GM23248 (cell line): ENCODE measurements around the gene IPP. TPM values are rescaled to one million over a fixed set of nuclear protein-coding genes. Genes with fewer than 3 reads are reported as not detected.
"Not testable (repeated sequence)": the region's sequence is repeated elsewhere in the genome, so short reads cannot be mapped to it uniquely, and the experiment has no call there.

Source experiments
- DNase-seq: peaks from one replicate; pipeline ENCODE4 v3.0.0-alpha.2; 2015
- H2AFZ ChIP-seq: fragments of 200-600 bp; sonication (generic); 2 replicates; pipeline ENCODE4 v1.6.1; 2016; ENCODE audit warnings: antibody characterized with exemption
- H3F3A ChIP-seq: fragments of 200-600 bp; sonication (generic); 2 replicates; pipeline ENCODE4 v1.6.1; 2016; ENCODE audit warnings: mild to moderate bottlenecking, antibody characterized with exemption, mixed run types; ENCODE audit not compliant: insufficient read depth
- H3K27ac ChIP-seq: fragments of 200-600 bp; sonication (generic); 2 replicates; pipeline ENCODE4 v1.5.1; 2016; ENCODE audit warnings: mild to moderate bottlenecking
- H3K27me3 ChIP-seq: fragments of 200-600 bp; sonication (generic); replicated peaks from 2 replicates; pipeline ENCODE4 v1.6.1; 2016; ENCODE audit warnings: mild to moderate bottlenecking; ENCODE audit not compliant: insufficient read depth
- H3K36me3 ChIP-seq: fragments of 200-600 bp; sonication (generic); 2 replicates; pipeline ENCODE4 v1.6.1; 2016; ENCODE audit warnings: low read depth, mild to moderate bottlenecking
- H3K4me1 ChIP-seq: fragments of 200-600 bp; sonication (generic); 2 replicates; pipeline ENCODE4 v1.6.1; 2016; ENCODE audit warnings: mild to moderate bottlenecking; ENCODE audit not compliant: insufficient read depth
- H3K4me2 ChIP-seq: fragments of 200-600 bp; sonication (generic); one replicate; pipeline ENCODE4 v1.6.1; 2016; ENCODE audit warnings: mild to moderate bottlenecking; ENCODE audit not compliant: unreplicated experiment
- H3K4me3 ChIP-seq: fragments of 200-600 bp; sonication (generic); 2 replicates; pipeline ENCODE4 v1.5.1; 2016; ENCODE audit warnings: mild to moderate bottlenecking
- H3K79me2 ChIP-seq: fragments of 200-600 bp; sonication (generic); 2 replicates; pipeline ENCODE4 v1.6.1; 2016; ENCODE audit warnings: mild to moderate bottlenecking; ENCODE audit not compliant: insufficient read depth
- H3K9ac ChIP-seq: fragments of 200-600 bp; sonication (generic); 2 replicates; pipeline ENCODE4 v1.6.1; 2016; ENCODE audit warnings: mild to moderate bottlenecking
- H3K9me2 ChIP-seq: fragments of 200-600 bp; sonication (generic); 2 replicates; pipeline ENCODE4 v1.6.1; 2016; ENCODE audit warnings: mixed run types, mild to moderate bottlenecking, moderate library complexity; ENCODE audit not compliant: insufficient read depth
- H3K9me3 ChIP-seq: fragments of 200-600 bp; sonication (generic); one replicate; pipeline ENCODE4 v1.6.1; 2017; ENCODE audit warnings: low read depth
- H4K20me1 ChIP-seq: fragments of 200-600 bp; sonication (generic); 2 replicates; pipeline ENCODE4 v1.6.0; 2016; ENCODE audit not compliant: insufficient read depth
- EZH2 ChIP-seq: fragments of 200-600 bp; sonication (generic); IDR thresholded peaks from 2 replicates; pipeline ENCODE4 v1.6.1; 2018; ENCODE audit warnings: antibody characterized with exemption, mild to moderate bottlenecking; ENCODE audit not compliant: insufficient read depth, poor library complexity, severe bottlenecking
- EZH2phosphoT487 ChIP-seq: fragments of 200-600 bp; sonication (generic); IDR thresholded peaks from 2 replicates; pipeline ENCODE4 v1.6.1; 2018; ENCODE audit warnings: antibody characterized with exemption, moderate library complexity, mild to moderate bottlenecking, low read depth; ENCODE audit not compliant: insufficient read depth
- WGBS, 2 experiments: methylation state at CpG; one replicate each; pipeline ENCODE4 v1.1.6; 2015 to 2017; ENCODE audit warnings: low lambda C conversion rate in 2 of 2, low coverage in 1 of 2; ENCODE audit errors: missing lambda C conversion rate in 2 of 2; 5-methylcytosine and 5-hydroxymethylcytosine counted together
- in situ Hi-C: fragments of 300-500 bp; cut with MboI; formaldehyde crosslinking; loops from 2 replicates; pipeline ENCODE4 v1.15.0; 2020
- polyA plus RNA-seq: library from polyadenylated mRNA; unstranded; fragments of >200 nt; fragmentation: Nextera tagmentation; extraction: Ambion mirVana; gene quantifications from 2 replicates; pipeline ENCODE4 v1.2.1, GENCODE V29; 2016
- total RNA-seq: library from RNA; depleted of rRNA; stranded (reverse); fragments of >200 nt; shearing (Covaris generic); gene quantifications from 2 replicates; pipeline ENCODE4 v1.2.3, GENCODE V29; 2014

IPP gene
- total and polyA plus RNA-seq, 2 experiments from 2014 or later, result 17.0 to 19.3 TPM

GRCh38 chr1:45678489-45678888, 72.0 kb downstream of the IPP start:
- Histone ChIP-seq H3K27me3 (no peaks in the 10 kb centered on the region), H4K20me1 (peaks cover 16% of the 10 kb centered on the region; the same call in 1 of the 2 replicates), H2AFZ (no peak overlapping the region), H3K27ac (peak overlapping the region; percentile 50), H3K4me2 (peak overlapping the region; percentile 43), H3K9ac (peak overlapping the region; percentile 21; the same call in 1 of the 2 replicates), H3K4me1 (peaks cover 41% of the 10 kb centered on the region), H3K4me3 (peak overlapping the region; percentile 19; the same call in 1 of the 2 replicates), H3K9me2 (no peaks in the 10 kb centered on the region), H3K36me3 (no peaks in the 10 kb centered on the region), H3K79me2 (peaks cover 100% of the 10 kb centered on the region), H3F3A (peaks cover 30% of the 10 kb centered on the region), H3K9me3 (no peaks in the 10 kb centered on the region)
- in situ Hi-C loops, result no loop called here
- DNase-seq, result no peak
- TF ChIP-seq EZH2phosphoT487, result no peak
- TF ChIP-seq EZH2, result no peak

- TF ChIP-seq EZH2phosphoT487, result no peak
- no peak for TF ChIP-seq EZH2
- Histone ChIP-seq H3K27me3 (no peaks in the 10 kb centered on the region), H3K9me3 (no peaks in the 10 kb centered on the region), H3K79me2 (peaks cover 100% of the 10 kb centered on the region), H3K9ac (no peak overlapping the region), H2AFZ (no peak overlapping the region), H3K4me3 (no peak overlapping the region), H3K9me2 (no peaks in the 10 kb centered on the region), H3K36me3 (no peaks in the 10 kb centered on the region), H3K27ac (no peak overlapping the region), H3K4me2 (no peak overlapping the region), H3F3A (peaks cover 30% of the 10 kb centered on the region), H4K20me1 (peaks cover 16% of the 10 kb centered on the region; the same call in 1 of the 2 replicates), H3K4me1 (peaks cover 41% of the 10 kb centered on the region)
- 82 to 84% methylated on average over 3 of the region's 3 CpGs for WGBS, 2 experiments
- DNase-seq, result no peak
- in situ Hi-C loops, result no loop called here
These were observed 72.7 kb downstream of the IPP start for GRCh38 chr1:45677751-45678245.

- H3K36me3 ChIP-seq, H3K27me3 ChIP-seq, H3K4me2 ChIP-seq, H3K4me3 ChIP-seq, H3K27ac ChIP-seq, H2AFZ ChIP-seq, H3K9me3 ChIP-seq, H3K9me2 ChIP-seq, DNase-seq, in situ Hi-C loops, H3K9ac ChIP-seq: not testable (repeated sequence)
- H4K20me1 ChIP-seq, result peaks cover 21% of the 10 kb centered on the region; the same call in 1 of the 2 replicates
- peaks cover 100% of the 10 kb centered on the region for H3K79me2 ChIP-seq
- H3F3A ChIP-seq, result peaks cover 30% of the 10 kb centered on the region
- 97 to 100% methylated on average over 3 to 7 of the region's 7 CpGs for WGBS, 2 experiments
- peaks cover 30% of the 10 kb centered on the region for H3K4me1 ChIP-seq
These were observed 73.9 kb downstream of the IPP start for GRCh38 chr1:45676553-45676952.

GRCh38 chr1:45674478-45674877, 76.0 kb downstream of the IPP start:
- Histone ChIP-seq H3K9ac (no peak overlapping the region), H3K4me2 (no peak overlapping the region), H3K4me3 (no peak overlapping the region), H3K9me2 (no peaks in the 10 kb centered on the region), H3K27me3 (no peaks in the 10 kb centered on the region), H4K20me1 (peaks cover 23% of the 10 kb centered on the region; the same call in 1 of the 2 replicates), H3K4me1 (peaks cover 25% of the 10 kb centered on the region), H2AFZ (no peak overlapping the region), H3K36me3 (no peaks in the 10 kb centered on the region), H3K79me2 (peaks cover 100% of the 10 kb centered on the region), H3K27ac (no peak overlapping the region), H3K9me3 (no peaks in the 10 kb centered on the region), H3F3A (peaks cover 32% of the 10 kb centered on the region)
- in situ Hi-C loops, result no loop called here
- no peak for TF ChIP-seq EZH2
- no peak for TF ChIP-seq EZH2phosphoT487
- 82 to 87% methylated on average over 5 of the region's 5 CpGs for WGBS, 2 experiments
- no peak for DNase-seq

- H3K79me2 ChIP-seq, result peaks cover 100% of the 10 kb centered on the region
- 99 to 100% methylated on average over 4 of the region's 4 CpGs for WGBS, 2 experiments
- H3K4me3 ChIP-seq, result no peak overlapping the region
- H3F3A ChIP-seq, result peaks cover 32% of the 10 kb centered on the region
- no peaks in the 10 kb centered on the region for H3K9me3 ChIP-seq
- H3K4me2 ChIP-seq, result no peak overlapping the region
- no peak overlapping the region for H3K9ac ChIP-seq
- H3K9me2 ChIP-seq, result no peaks in the 10 kb centered on the region
- peaks cover 24% of the 10 kb centered on the region; the same call in 1 of the 2 replicates for H4K20me1 ChIP-seq
- no peaks in the 10 kb centered on the region for H3K27me3 ChIP-seq
- no peak overlapping the region for H2AFZ ChIP-seq
- in situ Hi-C loops, result no loop called here
- H3K4me1 ChIP-seq, result peaks cover 25% of the 10 kb centered on the region
- no peak overlapping the region for H3K27ac ChIP-seq
- no peaks in the 10 kb centered on the region for H3K36me3 ChIP-seq
- TF ChIP-seq EZH2phosphoT487 (no peak), EZH2 (no peak)
- DNase-seq, result peak; percentile 14
These were observed 76.5 kb downstream of the IPP start for GRCh38 chr1:45673956-45674355.
